M059J (cell line): Measurements from ENCODE around the gene SFPQ. TPM values are rescaled to one million over a fixed set of nuclear protein-coding genes. Genes with fewer than 3 reads are reported as not detected.
"Not testable (repeated sequence)": the region's sequence is repeated elsewhere in the genome, so short reads cannot be mapped to it uniquely, and the experiment has no call there.

ENCODE experiments used
- DNase-seq: peaks from one replicate; pipeline ENCODE4 v3.0.0-alpha.2; 2012; ENCODE audit warnings: low read depth
- total RNA-seq: library from RNA; depleted of rRNA; stranded (reverse); fragments of >200 nt; shearing (Covaris generic); gene quantifications from 2 replicates; pipeline ENCODE4 v1.2.3, GENCODE V29; 2014; rRNA removed

Gene SFPQ
- total RNA-seq, 1 experiment from 2014 or later, result 196 TPM

- DNase-seq, result not testable (repeated sequence)
Measured at GRCh38 chr1:35142294-35142693, 50.7 kb downstream of the SFPQ start.

DNA sequence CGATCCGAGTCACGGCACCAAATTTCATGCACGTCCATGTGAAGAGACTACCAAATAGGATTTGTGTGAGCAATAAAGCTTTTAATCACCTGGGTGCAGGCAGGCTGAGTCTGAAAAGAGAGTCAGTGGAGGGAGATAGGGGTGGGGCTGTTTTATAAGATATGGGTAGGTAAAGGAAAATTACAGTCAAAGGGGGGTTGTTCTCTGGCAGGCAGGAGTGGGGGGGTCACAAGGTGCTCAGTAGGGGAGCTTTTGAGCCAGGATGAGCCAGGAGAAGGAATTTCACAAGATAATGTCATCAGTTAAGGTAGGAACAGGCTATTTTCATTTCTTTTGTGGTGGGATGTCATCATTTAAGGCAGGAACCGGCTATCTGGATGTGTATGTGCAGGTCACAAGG lies 55.4 kb downstream of the SFPQ start:
- not testable (repeated sequence) for DNase-seq

DNA sequence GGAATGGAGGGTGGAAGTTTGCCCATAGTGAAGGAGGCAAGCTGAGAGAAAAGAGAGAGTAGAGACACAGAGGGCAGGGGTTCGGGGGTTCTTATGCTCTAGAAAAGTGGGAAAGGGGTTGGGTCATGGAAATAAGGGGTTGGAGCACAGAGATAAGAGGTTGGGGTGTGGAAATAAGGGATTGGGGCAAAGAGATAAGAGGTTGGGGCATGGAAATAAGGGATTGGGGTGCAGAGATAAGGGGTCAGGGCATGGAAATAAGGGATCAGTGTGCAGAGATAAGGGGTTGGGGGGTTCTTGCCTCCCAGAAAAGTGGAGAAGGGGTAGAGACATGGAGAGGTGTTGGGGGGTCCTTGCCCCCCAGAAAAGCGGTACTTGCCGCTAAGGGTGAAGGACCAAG lies 56.2 kb downstream of the SFPQ start:
- DNase-seq, result no peak

Other genes with a start within 250 kb of the SFPQ start
- 42.5 and 51.6 TPM in 2 replicates for gene TMEM35B, start 207.8 kb downstream of the SFPQ start, total RNA-seq
- gene ZMYM6, start 161.2 kb downstream of the SFPQ start, total RNA-seq, result 7.0 and 10.8 TPM in 2 replicates
- 23.1 and 28.1 TPM in 2 replicates for gene ZMYM1, start 113.8 kb downstream of the SFPQ start, total RNA-seq
- gene ZMYM4, start 75.6 kb upstream of the SFPQ start, total RNA-seq, result 20.1 and 36.1 TPM in 2 replicates